GM19452 (cell line): ENCODE measurements around the gene LZTFL1.

Experiments
- ATAC-seq: cut with Tn5 transposase; IDR thresholded peaks from one replicate; pipeline ENCODE4 v1.9.1; 2021; ENCODE audit not compliant: unreplicated experiment

Gene LZTFL1

GRCh38 chr3:45787551-45787950, 54.4 kb downstream of the LZTFL1 start:
- no peak for ATAC-seq

GRCh38 chr3:45786801-45787495, 55.0 kb downstream of the LZTFL1 start:
- ATAC-seq = no peak

GRCh38 chr3:45785605-45786150, 56.2 kb downstream of the LZTFL1 start:
- no peak for ATAC-seq

GRCh38 chr3:45783667-45784066, 58.3 kb downstream of the LZTFL1 start:
- no peak for ATAC-seq

GRCh38 chr3:45782381-45782780, 59.5 kb downstream of the LZTFL1 start:
- no peak for ATAC-seq

- no peak for ATAC-seq
These were observed 60.1 kb downstream of the LZTFL1 start for GRCh38 chr3:45781841-45782240.

GRCh38 chr3:45781271-45781670, 60.6 kb downstream of the LZTFL1 start:
- no peak for ATAC-seq

- ATAC-seq = no peak
These were observed 61.9 kb downstream of the LZTFL1 start for GRCh38 chr3:45779746-45780735.

- no peak for ATAC-seq
These were observed 63.1 kb downstream of the LZTFL1 start for GRCh38 chr3:45778761-45779201.

GRCh38 chr3:45777746-45778386, 64.1 kb downstream of the LZTFL1 start:
- ATAC-seq = no peak

GRCh38 chr3:45777111-45777745, 64.7 kb downstream of the LZTFL1 start:
- no peak for ATAC-seq

GRCh38 chr3:45776611-45777010, 65.3 kb downstream of the LZTFL1 start:
- ATAC-seq = no peak

GRCh38 chr3:45776301-45776595, 65.7 kb downstream of the LZTFL1 start:
- no peak for ATAC-seq

- no peak for ATAC-seq
These were observed 66.2 kb downstream of the LZTFL1 start for GRCh38 chr3:45775571-45776300.

- no peak for ATAC-seq
These were observed 67.1 kb downstream of the LZTFL1 start for GRCh38 chr3:45774581-45775521.

GRCh38 chr3:45773714-45774449, 68.0 kb downstream of the LZTFL1 start:
- ATAC-seq = no peak
